ENCODE results near the gene PAWR. TPM values are rescaled to one million over a fixed set of nuclear protein-coding genes. Genes with fewer than 3 reads are reported as not detected.

PAWR gene
- total and polyA plus RNA-seq, 10 of the 15 experiments (the other 5 are each of a cell fraction or from before 2014, with no cell fraction given), result 8.1 to 70.6 (median 24.2) TPM

GRCh38 chr12:79619872-79620562 is 70.7 kb downstream of the PAWR start:
- Histone ChIP-seq H3K27ac (ENCODE audit: control insufficient read depth, insufficient read depth) (no peak overlapping the region), H2AFZ (ENCODE audit: control insufficient read depth, low read depth, low read length) (no peak overlapping the region), H3K27me3 (replicated peaks in 1 of 2; ENCODE audit: control insufficient read depth in 2 of 2, insufficient read depth in 2 of 2, low read length in 1 of 2) (no peaks in the 10 kb centered on the region), H3K9ac (ENCODE audit: control insufficient read depth, insufficient read depth, low read length) (no peak overlapping the region), H4K20me1 (ENCODE audit: control insufficient read depth, insufficient read depth) (no peaks in the 10 kb centered on the region), H3K4me1 (ENCODE audit: control insufficient read depth, insufficient read depth, low read length) (peaks cover 6% of the 10 kb centered on the region), H3K4me3 (no peak overlapping the region), H3K36me3 (ENCODE audit: control insufficient read depth in 2 of 2, insufficient read depth in 2 of 2, low read length in 1 of 2) (peaks cover 5 to 8% of the 10 kb centered on the region in 2 experiments), H3K79me2 (ENCODE audit: control insufficient read depth, insufficient read depth, low read length) (no peaks in the 10 kb centered on the region; the same call in 1 of the 2 replicates), H3K9me3 (replicated peaks; ENCODE audit: control insufficient read depth, insufficient read depth, low read length) (no peaks in the 10 kb centered on the region), H3K4me2 (ENCODE audit: control insufficient read depth, insufficient read depth) (no peak overlapping the region)
- TF ChIP-seq USF2 (IDR thresholded peaks at IDR 0.05; ENCODE audit: borderline replicate concordance, low read depth, low read length), result no peak
- no peak for TF ChIP-seq MTA3 (IDR thresholded peaks at IDR 0.05; ENCODE audit: borderline replicate concordance, low read length)
- TF ChIP-seq ZNF24 (IDR thresholded peaks at IDR 0.05), result no peak
- TF ChIP-seq HDAC2 (IDR thresholded peaks at IDR 0.05), result no peak
- no peak for TF ChIP-seq HCFC1 (IDR thresholded peaks at IDR 0.05; ENCODE audit: low read length)
- no peak for TF ChIP-seq CBX5 (IDR thresholded peaks at IDR 0.05; ENCODE audit: low read depth)
- no peak for TF ChIP-seq MYC (IDR thresholded peaks at IDR 0.05; ENCODE audit: insufficient read depth, insufficient read length, insufficient replicate concordance, low read length, severe bottlenecking)
- no peak for TF ChIP-seq ZNF384 (IDR thresholded peaks at IDR 0.05; ENCODE audit: borderline replicate concordance, low read depth, low read length)
- TF ChIP-seq MTA2 (IDR thresholded peaks at IDR 0.05; ENCODE audit: low read depth), result no peak
- TF ChIP-seq RUNX3 (IDR thresholded peaks at IDR 0.05; ENCODE audit: low read length), result no peak
- ATAC-seq (no peak), DNase-seq (ENCODE audit: low read depth, low spot score) (no peak), FAIRE-seq (no peak)
- intact Hi-C loops (cut with micrococcal nuclease; ENCODE audit: unreplicated experiment), result loop anchor here (5.0 kb wide), 1 partner anchor 67 kb away; no protein-coding TSS in a partner anchor
- in situ Hi-C loops (cut with MboI), result no loop called here
- CTCF ChIA-PET, result interaction anchor here (1.1 kb wide), 2 partner anchors 9 to 23 kb away, joined by 3 to 5 read pairs; no protein-coding TSS in a partner anchor
- SMC1A ChIA-PET (ENCODE audit: uncharacterized antibody, unreplicated experiment), result interaction anchor here (0.8 to 2.7 kb wide), 4 partner anchors 13 to 62 kb away, joined by 3 to 8 read pairs (median 4); no protein-coding TSS in a partner anchor
- POLR2A ChIA-PET, result interaction anchor here (1.1 to 1.4 kb wide), 2 partner anchors 9 to 25 kb away, joined by 3 to 4 read pairs; no protein-coding TSS in a partner anchor
- WGBS (ENCODE audit: insufficient coverage, insufficient replicate concordance, low lambda C conversion rate, missing lambda C conversion rate), result 77% methylated on average over 3 of the region's 3 CpGs
- RAD21 ChIA-PET (ENCODE audit: unreplicated experiment), result no interaction called here
- no TSS peak for BruUV-seq (replicated peaks)
